Adrenal gland (tissue), 12 donors: Measurements from ENCODE around the gene PCP4. TPM values are rescaled to one million over a fixed set of nuclear protein-coding genes. Genes with fewer than 3 reads are reported as not detected.

Source experiments
- DNase-seq, 7 donors: peaks; one replicate each; pipeline ENCODE4 v3.0.0-alpha.2; 2019 to 2020
- H3K27ac ChIP-seq, 5 donors: fragments of 200-600 bp; sonication (generic) in 4 of 5; 1 replicate in 3 of 5; 2 replicates in 2 of 5; pipeline versions ENCODE4 v1.5.1 to v1.8.0; 2016 to 2020; ENCODE audit warnings: mild to moderate bottlenecking in 1 of 5
- H3K27me3 ChIP-seq: fragments of 200-600 bp; 2 replicates; pipeline ENCODE4 v1.8.0; 2021
- H3K36me3 ChIP-seq, 2 donors: fragments of 200-600 bp; replicated peaks in 1 of 2; 1 replicate in 1 of 2; 2 replicates in 1 of 2; pipeline versions ENCODE4 v1.5.1 to v1.8.0; 2018 to 2022
- H3K4me1 ChIP-seq, 2 donors: fragments of 200-600 bp; replicated peaks in 1 of 2; 1 replicate in 1 of 2; 2 replicates in 1 of 2; pipeline versions ENCODE4 v1.5.1 to v1.8.0; 2018 to 2021
- H3K4me3 ChIP-seq, 4 donors: fragments of 200-600 bp; sonication (generic) in 3 of 4; one replicate each; pipeline ENCODE4 v1.5.1; 2016 to 2018
- H3K9me3 ChIP-seq, 3 donors: fragments of 200-600 bp; sonication (generic) in 1 of 3; replicated peaks in 1 of 3; 1 replicate in 2 of 3; 2 replicates in 1 of 3; pipeline versions ENCODE4 v1.5.1 to v1.8.0; 2016 to 2021
- POLR2A ChIP-seq, 2 donors: fragments of 450-650 bp; IDR thresholded peaks; one replicate each; pipeline ENCODE4 v1.6.1; 2017; ENCODE audit warnings: antibody characterized with exemption in 2 of 2, mild to moderate bottlenecking in 2 of 2, moderate library complexity in 1 of 2
- WGBS, 4 donors: extraction: QIAGEN DNeasy Blood & Tissue Kit in 2 of 4; methylation state at CpG; one replicate each; pipeline versions ENCODE4 v1.1.5 to v1.1.7; 2013 to 2017; 5-methylcytosine and 5-hydroxymethylcytosine counted together
- intact Hi-C, 2 donors: fragments of 100-400 bp; cut with DNase I; formaldehyde crosslinking; loops; one replicate each; pipeline versions ENCODE4 v1.14.1 to v1.15.0; 2022 to 2023
- polyA plus RNA-seq, 3 donors: library from polyadenylated mRNA; stranded (reverse); fragments of 200-250 nt in 2 of 3; fragments of 350-450 nt in 1 of 3; fragmentation: Illumina TruSeq in 1 of 3; extraction: RNeasy Lipid Tissue Mini Kit (QIAGEN cat#74804) in 1 of 3; gene quantifications; one replicate each; pipeline ENCODE4 v1.2.3, GENCODE V29; 2013 to 2014
- total RNA-seq, 9 donors: library from RNA; depleted of rRNA in 4 of 9; stranded (reverse); fragments of >200 nt in 4 of 9; fragments of 120-200 nt in 1 of 9; fragmentation: NEBNext Ultra II Directional in 1 of 9; extraction: Animal tissue kit (Norgen Biotek cat#: 25700) in 1 of 9; gene quantifications; one replicate each; pipeline versions ENCODE4 v1.1.0 to v1.2.4, GENCODE V29; 2013 to 2023
- TF ChIP-seq, protein P1 (sequence below), 6 experiments: fragments of 450-650 bp in 4 of 6; fragments of 200-600 bp in 2 of 6; sonication (generic) in 1 of 6; IDR thresholded peaks; 1 replicate in 5 of 6; 2 replicates in 1 of 6; pipeline versions ENCODE4 v1.5.1 to v1.8.0; 2016 to 2021; ENCODE audit warnings: antibody characterized with exemption in 6 of 6, mild to moderate bottlenecking in 2 of 6, moderate library complexity in 1 of 6
- donor health status: healthy with polysubstance abuse.
- donor health status: Bipolar disorder and iron deficiency.
- donor health status: DM: yes; HTN: yes; CAD: no.
- donor health status: DM: no; HTN: no; CAD: no.
- donor health status: DM: no; HTN: no; CAD: no.
- donor health status: DM: yes; HTN: yes; CAD: no.

PCP4 gene
- total and polyA plus RNA-seq, 12 donors: 1.00 to 118 (median 11.4) TPM

DNA sequence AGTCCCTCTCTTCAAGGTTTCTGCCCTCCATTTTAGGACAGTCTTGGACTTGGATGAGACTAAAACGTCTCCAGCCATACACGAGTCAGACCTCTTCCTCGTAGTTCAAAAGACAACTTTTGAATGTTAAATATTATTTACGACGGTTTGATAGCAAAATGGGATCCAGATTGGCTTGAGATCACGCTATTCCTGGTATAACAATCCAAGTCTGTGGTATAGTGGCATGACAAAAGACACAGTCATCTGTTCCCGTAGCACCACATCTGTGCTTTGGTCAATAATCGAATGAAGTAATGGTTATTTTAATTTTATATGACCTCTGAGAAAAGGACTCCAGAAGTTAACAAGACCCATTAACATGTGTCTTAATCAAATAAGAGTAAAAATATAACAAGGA lies 7.0 kb downstream of the PCP4 start:
- WGBS, 4 donors: 74 to 80% (median 77%) methylated on average over 8 of the region's 8 CpGs
- no peaks in the 10 kb centered on the region for H3K4me1 ChIP-seq

DNA sequence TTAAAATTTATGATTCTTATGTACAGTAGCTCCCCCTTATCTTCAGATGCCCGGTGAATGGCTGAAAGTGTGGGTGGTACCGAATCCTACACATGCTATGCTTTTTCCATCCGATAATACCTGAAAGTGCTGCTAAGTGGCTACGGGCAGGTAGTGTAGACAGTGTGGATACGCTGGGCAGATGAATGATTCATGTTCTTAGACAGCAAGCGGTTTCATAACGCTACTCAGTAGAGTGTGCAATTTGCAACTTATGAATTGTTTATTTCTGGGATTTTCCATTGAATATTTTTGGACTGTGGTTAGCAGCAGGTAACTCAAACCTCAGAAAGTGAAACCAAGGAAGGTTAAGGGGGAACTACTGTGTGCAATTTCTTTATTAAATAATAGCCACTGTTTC lies 7.5 kb downstream of the PCP4 start:
- H3K36me3 ChIP-seq: no peaks in the 10 kb centered on the region
- DNase-seq: no peak
- WGBS, 4 donors: 79 to 91% (median 83%) methylated on average over 7 of the region's 7 CpGs
- no peak overlapping the region for H3K4me3 ChIP-seq
- no peaks in the 10 kb centered on the region for H3K4me1 ChIP-seq
- no peaks in the 10 kb centered on the region for H3K27me3 ChIP-seq
- TF ChIP-seq, protein P1, sequence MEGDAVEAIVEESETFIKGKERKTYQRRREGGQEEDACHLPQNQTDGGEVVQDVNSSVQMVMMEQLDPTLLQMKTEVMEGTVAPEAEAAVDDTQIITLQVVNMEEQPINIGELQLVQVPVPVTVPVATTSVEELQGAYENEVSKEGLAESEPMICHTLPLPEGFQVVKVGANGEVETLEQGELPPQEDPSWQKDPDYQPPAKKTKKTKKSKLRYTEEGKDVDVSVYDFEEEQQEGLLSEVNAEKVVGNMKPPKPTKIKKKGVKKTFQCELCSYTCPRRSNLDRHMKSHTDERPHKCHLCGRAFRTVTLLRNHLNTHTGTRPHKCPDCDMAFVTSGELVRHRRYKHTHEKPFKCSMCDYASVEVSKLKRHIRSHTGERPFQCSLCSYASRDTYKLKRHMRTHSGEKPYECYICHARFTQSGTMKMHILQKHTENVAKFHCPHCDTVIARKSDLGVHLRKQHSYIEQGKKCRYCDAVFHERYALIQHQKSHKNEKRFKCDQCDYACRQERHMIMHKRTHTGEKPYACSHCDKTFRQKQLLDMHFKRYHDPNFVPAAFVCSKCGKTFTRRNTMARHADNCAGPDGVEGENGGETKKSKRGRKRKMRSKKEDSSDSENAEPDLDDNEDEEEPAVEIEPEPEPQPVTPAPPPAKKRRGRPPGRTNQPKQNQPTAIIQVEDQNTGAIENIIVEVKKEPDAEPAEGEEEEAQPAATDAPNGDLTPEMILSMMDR (IDR thresholded peaks at IDR 0.05): no peak
- no peak for TF ChIP-seq POLR2A (IDR thresholded peaks at IDR 0.05)
- no peak overlapping the region for H3K27ac ChIP-seq
- no peaks in the 10 kb centered on the region for H3K9me3 ChIP-seq
- intact Hi-C loops: no loop called here

More for the DNA sequence above, 7.0 kb downstream of the PCP4 start:
- Histone ChIP-seq H3K36me3 (no peaks in the 10 kb centered on the region), H3K27ac (no peak overlapping the region), H3K27me3 (no peaks in the 10 kb centered on the region), H3K9me3 (no peaks in the 10 kb centered on the region), H3K4me3 (no peak overlapping the region)
- TF ChIP-seq, protein P1 (IDR thresholded peaks at IDR 0.05): no peak
- TF ChIP-seq POLR2A (IDR thresholded peaks at IDR 0.05): no peak
- DNase-seq: no peak
- intact Hi-C loops: no loop called here

DNA sequence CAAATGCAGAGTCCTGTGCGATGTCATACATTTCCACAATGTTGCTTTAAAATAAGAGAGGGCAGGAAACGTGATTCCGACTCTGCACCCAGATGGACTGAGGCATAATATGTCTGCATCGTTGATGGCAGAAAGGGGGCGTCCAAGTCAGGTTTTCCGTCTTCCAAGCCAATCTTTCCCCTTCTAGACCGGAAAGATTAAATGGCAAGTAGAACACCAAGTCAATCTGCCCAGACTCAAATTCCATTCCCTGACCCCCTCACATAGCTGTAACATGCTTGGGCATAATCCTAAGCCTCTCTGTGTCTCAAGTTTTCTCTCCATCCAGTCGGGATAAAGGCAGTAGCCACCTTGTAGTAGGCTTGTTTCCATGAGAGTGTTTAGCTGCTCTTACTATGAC lies 14.4 kb downstream of the PCP4 start:
- Histone ChIP-seq H3K9me3 (no peaks in the 10 kb centered on the region), H3K36me3 (no peaks in the 10 kb centered on the region), H3K27ac (no peak overlapping the region), H3K4me3 (no peak overlapping the region), H3K27me3 (no peaks in the 10 kb centered on the region), H3K4me1 (no peaks in the 10 kb centered on the region)
- DNase-seq: no peak
- WGBS, 4 donors: 80 to 85% (median 80%) methylated on average over 8 of the region's 8 CpGs
- TF ChIP-seq, protein P1 (IDR thresholded peaks at IDR 0.05): no peak
- TF ChIP-seq POLR2A (IDR thresholded peaks at IDR 0.05): no peak
- intact Hi-C loops: no loop called here

DNA sequence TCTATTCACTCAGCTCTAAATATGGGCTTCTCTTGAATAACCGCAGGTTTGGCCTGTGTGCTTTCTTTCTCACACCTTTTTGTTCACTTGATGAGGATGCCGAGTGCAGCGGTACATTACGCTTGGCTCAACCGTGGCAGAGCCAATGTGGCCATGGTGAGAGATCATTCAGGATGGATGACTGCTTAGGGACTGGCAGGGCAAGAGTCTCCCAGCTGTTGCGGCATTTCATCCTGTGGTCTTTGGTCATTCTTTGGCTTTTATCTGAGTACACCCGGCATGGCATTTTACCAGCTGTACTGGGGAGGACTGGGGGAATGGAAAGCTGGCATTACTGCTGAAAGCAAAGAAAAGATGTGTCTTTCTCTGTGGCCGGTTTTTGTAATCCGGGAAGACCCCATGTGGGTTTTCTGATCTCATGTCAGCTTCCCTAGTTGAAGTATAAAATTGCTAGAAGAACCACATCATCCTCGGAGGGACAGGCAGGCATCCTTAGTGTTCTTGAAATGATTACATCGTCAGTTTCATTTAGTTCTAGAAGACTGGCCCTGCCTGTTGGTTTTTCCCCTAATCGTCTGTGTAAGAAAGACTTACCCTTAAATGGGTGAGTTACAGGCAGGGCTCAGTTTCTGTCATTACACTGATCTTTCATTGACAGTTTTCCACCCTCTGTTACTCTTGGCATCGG lies 15.1 kb downstream of the PCP4 start:
- Histone ChIP-seq H3K36me3 (no peaks in the 10 kb centered on the region), H3K9me3 (no peaks in the 10 kb centered on the region), H3K27ac (no peak overlapping the region), H3K4me1 (no peaks in the 10 kb centered on the region), H3K27me3 (no peaks in the 10 kb centered on the region), H3K4me3 (no peak overlapping the region)
- DNase-seq: no peak
- 87 to 91% (median 89%) methylated on average over 13 of the region's 13 CpGs for WGBS, 4 donors
- intact Hi-C loops: no loop called here
- TF ChIP-seq POLR2A (IDR thresholded peaks at IDR 0.05): no peak
- TF ChIP-seq, protein P1 (IDR thresholded peaks at IDR 0.05): no peak
